Measurements from ENCODE around the gene NUFIP2. TPM values are rescaled to one million over a fixed set of nuclear protein-coding genes. Genes with fewer than 3 reads are reported as not detected.

NUFIP2 gene
- total RNA-seq, 1 experiment from 2014 or later: 106 TPM

Other genes starting within 250 kb of the NUFIP2 start
- gene MYO18A, start 113.8 kb downstream of the NUFIP2 start, total RNA-seq (2021; ENCODE audit: unreplicated experiment): 108 TPM
- not detected for gene CRYBA1, start 47.3 kb downstream of the NUFIP2 start, total RNA-seq (2021; ENCODE audit: unreplicated experiment)
- 111 TPM for gene TAOK1, start 96.2 kb upstream of the NUFIP2 start, total RNA-seq (2021; ENCODE audit: unreplicated experiment)

Measured in Panc1 (cell line).